CD4-positive, alpha-beta T cell (primary cell): Measurements from ENCODE around the gene CEP72. TPM values are rescaled to one million over a fixed set of nuclear protein-coding genes. Genes with fewer than 3 reads are reported as not detected.
"Not testable (repeated sequence)": the region's sequence is repeated elsewhere in the genome, so short reads cannot be mapped to it uniquely, and the experiment has no call there.

Experiments used
- ATAC-seq: fragments of 200-7000 bp; cut with Tn5 transposase; one replicate; pipeline ENCODE4 v1.10.0; 2022; ENCODE audit warnings: mild to moderate bottlenecking; ENCODE audit not compliant: poor library complexity
- CTCF ChIA-PET: fragments of 350-600 bp; sonication (Branson Sonifier 250); formaldehyde crosslinking; loops from one replicate; lab custom pipeline; 2021; ENCODE audit warnings: antibody characterized with exemption, inconsistent platforms; lab: Charles Lee
- POLR2A ChIA-PET: fragments of 350-600 bp; sonication (Branson Sonifier 250); formaldehyde crosslinking; loops from one replicate; lab custom pipeline; 2021; ENCODE audit warnings: antibody characterized with exemption, inconsistent platforms; lab: Charles Lee
- DNase-seq, 14 experiments: peaks; one replicate each; pipeline ENCODE4 v3.0.0-alpha.2; 2013 to 2020; ENCODE audit warnings: mixed read lengths in 2 of 14
- H3K27ac ChIP-seq, 2 donors: one replicate each; pipeline versions ENCODE4 v1.5.1 to v1.7.0; 2013; ENCODE audit warnings: low read length in 2 of 2, low read depth in 1 of 2, mild to moderate bottlenecking in 1 of 2
- H3K27me3 ChIP-seq, 2 experiments: 1 replicate in 1 of 2; 2 replicates in 1 of 2; pipeline versions ENCODE4 v1.6.1 to v1.7.0; 2013; ENCODE audit warnings: low read length in 2 of 2, control low read depth in 1 of 2, mild to moderate bottlenecking in 1 of 2, moderate library complexity in 1 of 2; ENCODE audit not compliant: insufficient read depth in 2 of 2, control insufficient read depth in 1 of 2
- H3K36me3 ChIP-seq: one replicate; pipeline ENCODE4 v1.6.1; 2013; ENCODE audit warnings: low read length, control low read depth; ENCODE audit not compliant: insufficient read depth
- H3K4me1 ChIP-seq: one replicate; pipeline ENCODE4 v1.6.1; 2013; ENCODE audit warnings: low read length, control low read depth; ENCODE audit not compliant: insufficient read depth
- H3K4me3 ChIP-seq: one replicate; pipeline ENCODE4 v1.5.1; 2013; ENCODE audit warnings: mild to moderate bottlenecking, low read length, moderate library complexity
- H3K9me3 ChIP-seq, 2 experiments: 1 replicate in 1 of 2; 2 replicates in 1 of 2; pipeline versions ENCODE4 v1.6.1 to v1.7.0; 2013; ENCODE audit warnings: low read length in 2 of 2, mild to moderate bottlenecking in 2 of 2, control low read depth in 1 of 2, moderate library complexity in 1 of 2; ENCODE audit not compliant: control insufficient read depth in 1 of 2, insufficient read depth in 1 of 2
- H3K27ac Mint-ChIP-seq: one replicate; pipeline ENCODE4 v1.8.0; 2020; ENCODE audit warnings: mixed read lengths
- H3K27me3 Mint-ChIP-seq: one replicate; pipeline ENCODE4 v1.8.0; 2021; ENCODE audit warnings: mixed read lengths
- H3K36me3 Mint-ChIP-seq: one replicate; pipeline ENCODE4 v1.8.0; 2021; ENCODE audit warnings: low read depth, mixed read lengths
- H3K4me1 Mint-ChIP-seq: one replicate; pipeline ENCODE4 v1.8.0; 2021; ENCODE audit warnings: low read depth, mixed read lengths
- H3K4me3 Mint-ChIP-seq: one replicate; pipeline ENCODE4 v1.8.0; 2020; ENCODE audit warnings: mild to moderate bottlenecking, mixed read lengths
- H3K9me3 Mint-ChIP-seq: one replicate; pipeline ENCODE4 v1.8.0; 2020; ENCODE audit warnings: mixed read lengths
- intact Hi-C, 2 experiments: fragments of 100-400 bp; cut with DNase I in 1 of 2; cut with micrococcal nuclease in 1 of 2; formaldehyde crosslinking; loops; one replicate each; pipeline versions ENCODE4 v1.15.1 to v1.9.0; 2023 to 2025; cut with DNase I, micrococcal nuclease
- total RNA-seq, 174 experiments: library from RNA in 2 of 174; stranded (reverse) in 2 of 174; gene quantifications; one replicate each; pipeline ENCODE4 v1.2.3 and lab custom pipeline; 2021 to 2026
- TF ChIP-seq, protein P1 (sequence below): fragments of 200-600 bp; IDR thresholded peaks from one replicate; pipeline ENCODE4 v1.8.0; 2022; ENCODE audit warnings: antibody characterized with exemption, mild to moderate bottlenecking

CEP72 gene
- total RNA-seq, 2 experiments from 2014 or later: 7.6 to 8.0 TPM

DNA sequence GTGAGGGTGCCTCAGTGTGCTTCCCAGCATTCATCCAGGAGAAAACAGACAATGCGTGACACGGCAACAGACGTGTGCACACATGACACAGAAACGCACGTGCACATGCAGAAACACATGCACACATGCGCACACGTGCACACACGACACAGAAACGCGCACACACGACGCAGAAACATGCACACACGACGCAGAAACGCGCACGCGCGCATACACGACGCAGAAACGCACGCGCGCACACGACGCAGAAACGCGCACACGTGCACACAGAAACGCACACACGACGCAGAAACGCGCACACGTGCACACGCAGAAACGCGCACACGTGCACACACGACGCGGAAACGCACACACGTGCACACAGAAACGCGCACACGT is 64.5 kb downstream of the CEP72 start:
- Mint-ChIP-seq H3K27ac (no peak overlapping the region), H3K27me3 (peaks cover 12% of the 10 kb centered on the region), H3K9me3 (no peaks in the 10 kb centered on the region), H3K4me1 (peaks cover 9% of the 10 kb centered on the region), H3K4me3 (no peak overlapping the region), H3K36me3 (peaks cover 6% of the 10 kb centered on the region)
- no peak overlapping the region for H3K27ac ChIP-seq
- H3K9me3 ChIP-seq: peaks cover 0 to 5% of the 10 kb centered on the region in 2 experiments
- no peaks in the 10 kb centered on the region for H3K27me3 ChIP-seq
- no peaks in the 10 kb centered on the region for H3K36me3 ChIP-seq
- CTCF ChIA-PET: no interaction called here
- ATAC-seq: no peak
- no peak for DNase-seq
- H3K4me3 ChIP-seq: no peak overlapping the region
- intact Hi-C loops: no loop called here
- POLR2A ChIA-PET: no interaction called here
- TF ChIP-seq, protein P1, sequence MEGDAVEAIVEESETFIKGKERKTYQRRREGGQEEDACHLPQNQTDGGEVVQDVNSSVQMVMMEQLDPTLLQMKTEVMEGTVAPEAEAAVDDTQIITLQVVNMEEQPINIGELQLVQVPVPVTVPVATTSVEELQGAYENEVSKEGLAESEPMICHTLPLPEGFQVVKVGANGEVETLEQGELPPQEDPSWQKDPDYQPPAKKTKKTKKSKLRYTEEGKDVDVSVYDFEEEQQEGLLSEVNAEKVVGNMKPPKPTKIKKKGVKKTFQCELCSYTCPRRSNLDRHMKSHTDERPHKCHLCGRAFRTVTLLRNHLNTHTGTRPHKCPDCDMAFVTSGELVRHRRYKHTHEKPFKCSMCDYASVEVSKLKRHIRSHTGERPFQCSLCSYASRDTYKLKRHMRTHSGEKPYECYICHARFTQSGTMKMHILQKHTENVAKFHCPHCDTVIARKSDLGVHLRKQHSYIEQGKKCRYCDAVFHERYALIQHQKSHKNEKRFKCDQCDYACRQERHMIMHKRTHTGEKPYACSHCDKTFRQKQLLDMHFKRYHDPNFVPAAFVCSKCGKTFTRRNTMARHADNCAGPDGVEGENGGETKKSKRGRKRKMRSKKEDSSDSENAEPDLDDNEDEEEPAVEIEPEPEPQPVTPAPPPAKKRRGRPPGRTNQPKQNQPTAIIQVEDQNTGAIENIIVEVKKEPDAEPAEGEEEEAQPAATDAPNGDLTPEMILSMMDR: no peak
- H3K4me1 ChIP-seq: peaks cover 29% of the 10 kb centered on the region

GRCh38 chr5:677131-678101 is 65.3 kb downstream of the CEP72 start:
- Histone ChIP-seq H3K4me3 (no peak overlapping the region), H3K27me3 (no peaks in the 10 kb centered on the region), H3K27ac (no peak overlapping the region), H3K4me1 (peaks cover 21% of the 10 kb centered on the region), H3K9me3 (peaks cover 0 to 5% of the 10 kb centered on the region in 2 experiments), H3K36me3 (no peaks in the 10 kb centered on the region)
- ChIA-PET POLR2A (no interaction called here), CTCF (no interaction called here)
- peak in 2 of 14 experiments; percentile 22 to 31 for DNase-seq
- Mint-ChIP-seq H3K9me3 (no peaks in the 10 kb centered on the region), H3K4me1 (peaks cover 8% of the 10 kb centered on the region), H3K36me3 (peaks cover 6% of the 10 kb centered on the region), H3K27me3 (peaks cover 12% of the 10 kb centered on the region), H3K27ac (no peak overlapping the region), H3K4me3 (no peak overlapping the region)
- intact Hi-C loops: no loop called here
- TF ChIP-seq, protein P1: no peak
- no peak for ATAC-seq

DNA sequence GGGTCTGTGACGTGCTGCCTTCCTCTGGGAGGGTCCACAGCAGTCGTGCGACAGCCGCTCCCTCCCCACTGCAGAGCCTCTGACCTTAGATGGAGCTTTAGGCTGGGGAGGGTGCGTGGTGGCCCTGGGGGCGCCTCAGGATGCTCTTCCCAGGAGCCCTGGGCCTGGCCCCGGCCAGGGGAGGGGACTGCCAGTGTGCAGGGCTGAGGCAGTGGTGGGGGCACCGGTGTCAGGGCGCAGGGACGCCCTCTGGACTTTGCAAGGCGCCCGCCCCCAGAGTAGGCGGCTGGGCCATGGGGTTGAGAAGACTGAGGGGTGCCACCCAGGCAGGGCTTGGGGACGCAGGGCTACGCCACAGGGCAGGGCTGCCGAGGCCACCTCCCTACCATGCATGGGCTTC is 66.4 kb downstream of the CEP72 start:
- CTCF ChIA-PET, H3K9me3 Mint-ChIP-seq, H3K9me3 ChIP-seq, ATAC-seq, H3K36me3 ChIP-seq, H3K4me3 Mint-ChIP-seq, H3K4me3 ChIP-seq, H3K27ac ChIP-seq, H3K27me3 Mint-ChIP-seq, intact Hi-C loops, H3K27ac Mint-ChIP-seq, H3K36me3 Mint-ChIP-seq, H3K27me3 ChIP-seq, POLR2A ChIA-PET, H3K4me1 Mint-ChIP-seq: not testable (repeated sequence)
- peak in 2 of 14 experiments; percentile 13 to 20 for DNase-seq
- peaks cover 10% of the 10 kb centered on the region for H3K4me1 ChIP-seq

DNA sequence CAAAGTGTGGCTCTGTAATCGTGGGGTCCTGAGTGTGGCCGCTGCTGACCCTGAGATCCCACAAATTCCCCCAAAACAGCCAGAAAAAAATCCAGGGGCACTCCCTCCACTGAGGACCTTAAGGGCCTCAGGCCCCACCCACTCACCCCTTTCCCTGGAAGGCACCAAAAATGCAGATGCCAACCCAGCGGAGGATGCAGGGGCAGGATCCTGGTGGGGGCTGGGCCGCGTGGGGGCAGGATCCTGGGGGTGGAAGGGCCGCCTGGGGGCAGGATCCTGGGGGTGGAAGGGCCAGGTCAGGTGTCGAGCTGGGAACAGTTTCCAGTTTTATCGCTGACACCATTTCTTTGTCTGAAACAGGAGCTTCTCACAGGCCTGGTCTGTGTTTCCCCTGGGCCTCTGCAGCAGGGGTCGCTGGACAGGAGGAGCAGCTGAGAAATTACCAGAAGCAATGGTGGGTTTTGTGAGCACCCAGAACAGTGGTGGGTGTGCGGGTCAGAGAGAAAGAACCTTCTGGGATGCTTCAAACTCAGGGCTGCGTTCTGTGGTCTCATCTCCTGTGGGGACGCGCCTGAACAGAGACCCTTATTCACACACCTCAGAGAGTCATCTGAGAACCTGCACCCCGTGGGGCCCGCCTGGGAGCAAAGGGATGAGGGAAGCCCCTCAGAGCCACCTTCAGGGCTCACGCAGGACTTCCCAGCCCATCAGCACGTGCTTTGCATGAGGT is 67.2 kb downstream of the CEP72 start:
- H3K4me3 ChIP-seq, H3K36me3 Mint-ChIP-seq, H3K4me1 Mint-ChIP-seq, H3K27ac Mint-ChIP-seq, H3K4me3 Mint-ChIP-seq, POLR2A ChIA-PET, H3K27me3 Mint-ChIP-seq, intact Hi-C loops, H3K4me1 ChIP-seq, ATAC-seq, H3K36me3 ChIP-seq, H3K27me3 ChIP-seq, H3K9me3 ChIP-seq, CTCF ChIA-PET, H3K9me3 Mint-ChIP-seq, H3K27ac ChIP-seq: not testable (repeated sequence)
- peak in 1 of 14 experiments; percentile 17 for DNase-seq

GRCh38 chr5:680118-680795 is 68.1 kb downstream of the CEP72 start:
- H3K4me1 Mint-ChIP-seq, H3K27ac ChIP-seq, H3K27me3 Mint-ChIP-seq, H3K9me3 ChIP-seq, H3K4me3 ChIP-seq, POLR2A ChIA-PET, H3K4me3 Mint-ChIP-seq, H3K9me3 Mint-ChIP-seq, H3K36me3 ChIP-seq, ATAC-seq, CTCF ChIA-PET, H3K36me3 Mint-ChIP-seq, H3K4me1 ChIP-seq, H3K27ac Mint-ChIP-seq, DNase-seq, H3K27me3 ChIP-seq: not testable (repeated sequence)
- intact Hi-C loops: loop anchor here in 1 of 2 experiments (5.0 kb wide), 1 partner anchor 97 kb away; no protein-coding TSS in a partner anchor
